HG02610 (cell line): ENCODE data around the gene SYT10.
"Not testable (repeated sequence)": the region's sequence is repeated elsewhere in the genome, so short reads cannot be mapped to it uniquely, and the experiment has no call there.

Experiments
- ATAC-seq: cut with Tn5 transposase; IDR thresholded peaks from one replicate; pipeline ENCODE4 v1.9.1; 2021; ENCODE audit warnings: mild to moderate bottlenecking, moderate library complexity; ENCODE audit not compliant: unreplicated experiment

Gene SYT10

GRCh38 chr12:33357181-33357580, 82.4 kb downstream of the SYT10 start:
- no peak for ATAC-seq

- ATAC-seq, result no peak
Observed at GRCh38 chr12:33349791-33350190, 89.8 kb downstream of the SYT10 start.

GRCh38 chr12:33331961-33332398, 107.6 kb downstream of the SYT10 start:
- ATAC-seq, result not testable (repeated sequence)

GRCh38 chr12:33330940-33331339, 108.7 kb downstream of the SYT10 start:
- no peak for ATAC-seq
